ENCODE measurements around the gene TMEM120B.
"Not testable (repeated sequence)": the region's sequence is repeated elsewhere in the genome, so short reads cannot be mapped to it uniquely, and the experiment has no call there.

GRCh38 chr12:121692744-121693143, 19.8 kb upstream of the TMEM120B start:
- TF ChIP-seq EZH2phosphoT487 (IDR thresholded peaks at IDR 0.05; ENCODE audit: borderline replicate concordance, low read depth, low read length); CTCF (conservative IDR thresholded peaks at IDR 0.05; ENCODE audit: low read length): not testable (repeated sequence)

All from OCI-LY7 (cell line).